Measurements from ENCODE around the gene RASGRF2.

Gene RASGRF2, protein sequence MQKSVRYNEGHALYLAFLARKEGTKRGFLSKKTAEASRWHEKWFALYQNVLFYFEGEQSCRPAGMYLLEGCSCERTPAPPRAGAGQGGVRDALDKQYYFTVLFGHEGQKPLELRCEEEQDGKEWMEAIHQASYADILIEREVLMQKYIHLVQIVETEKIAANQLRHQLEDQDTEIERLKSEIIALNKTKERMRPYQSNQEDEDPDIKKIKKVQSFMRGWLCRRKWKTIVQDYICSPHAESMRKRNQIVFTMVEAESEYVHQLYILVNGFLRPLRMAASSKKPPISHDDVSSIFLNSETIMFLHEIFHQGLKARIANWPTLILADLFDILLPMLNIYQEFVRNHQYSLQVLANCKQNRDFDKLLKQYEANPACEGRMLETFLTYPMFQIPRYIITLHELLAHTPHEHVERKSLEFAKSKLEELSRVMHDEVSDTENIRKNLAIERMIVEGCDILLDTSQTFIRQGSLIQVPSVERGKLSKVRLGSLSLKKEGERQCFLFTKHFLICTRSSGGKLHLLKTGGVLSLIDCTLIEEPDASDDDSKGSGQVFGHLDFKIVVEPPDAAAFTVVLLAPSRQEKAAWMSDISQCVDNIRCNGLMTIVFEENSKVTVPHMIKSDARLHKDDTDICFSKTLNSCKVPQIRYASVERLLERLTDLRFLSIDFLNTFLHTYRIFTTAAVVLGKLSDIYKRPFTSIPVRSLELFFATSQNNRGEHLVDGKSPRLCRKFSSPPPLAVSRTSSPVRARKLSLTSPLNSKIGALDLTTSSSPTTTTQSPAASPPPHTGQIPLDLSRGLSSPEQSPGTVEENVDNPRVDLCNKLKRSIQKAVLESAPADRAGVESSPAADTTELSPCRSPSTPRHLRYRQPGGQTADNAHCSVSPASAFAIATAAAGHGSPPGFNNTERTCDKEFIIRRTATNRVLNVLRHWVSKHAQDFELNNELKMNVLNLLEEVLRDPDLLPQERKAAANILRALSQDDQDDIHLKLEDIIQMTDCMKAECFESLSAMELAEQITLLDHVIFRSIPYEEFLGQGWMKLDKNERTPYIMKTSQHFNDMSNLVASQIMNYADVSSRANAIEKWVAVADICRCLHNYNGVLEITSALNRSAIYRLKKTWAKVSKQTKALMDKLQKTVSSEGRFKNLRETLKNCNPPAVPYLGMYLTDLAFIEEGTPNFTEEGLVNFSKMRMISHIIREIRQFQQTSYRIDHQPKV (N-terminal part only)

DNA sequence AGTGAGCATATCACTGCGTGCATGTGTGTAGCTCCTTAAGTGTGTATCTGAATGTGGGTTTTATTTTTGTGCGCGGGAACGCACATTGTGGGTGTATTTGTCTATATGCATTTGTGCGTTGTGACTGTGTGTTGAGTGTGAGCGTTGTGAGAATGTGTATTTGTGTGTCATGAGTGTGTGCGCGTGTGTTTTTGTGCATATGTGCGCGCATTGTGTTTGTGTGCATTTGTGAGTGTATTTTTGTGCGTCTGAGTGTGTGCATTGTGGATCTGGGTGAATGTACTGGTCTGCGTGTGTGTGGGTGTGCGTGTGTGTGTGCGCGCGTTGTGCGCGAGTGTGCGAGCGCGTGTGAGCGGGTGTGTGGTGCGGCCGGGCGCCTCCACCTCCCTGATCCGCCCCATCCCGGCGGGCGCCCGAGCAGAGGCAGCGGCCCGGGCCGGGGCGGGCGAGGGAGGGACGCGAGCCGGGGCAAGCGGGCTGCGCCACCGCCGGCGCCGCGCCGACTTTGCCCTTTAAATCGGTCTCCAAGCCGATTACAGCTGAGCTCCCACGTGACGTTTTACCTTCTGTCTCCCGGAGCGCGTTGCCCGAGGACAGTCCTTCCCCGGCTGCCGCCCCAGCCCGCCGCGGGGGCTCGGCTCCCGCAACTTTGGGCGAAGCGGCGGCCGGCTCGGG lies at the start of gene RASGRF2:
RASGRF2 (plus strand) TSS at position 596 of the 675 bp plus-strand sequence. CDS start 376 bp downstream, outside the sequence.
- TF ChIP-seq CREB1 (IDR thresholded peaks at IDR 0.05; ENCODE audit: low read depth) (no peak), TAF1 (IDR thresholded peaks at IDR 0.05; ENCODE audit: low read depth) (no peak), EP300 (IDR thresholded peaks at IDR 0.05; ENCODE audit: borderline replicate concordance) (no peak), YY1 (IDR thresholded peaks at IDR 0.05; ENCODE audit: low read depth) (no peak)
- TF ChIP-seq, protein P1, sequence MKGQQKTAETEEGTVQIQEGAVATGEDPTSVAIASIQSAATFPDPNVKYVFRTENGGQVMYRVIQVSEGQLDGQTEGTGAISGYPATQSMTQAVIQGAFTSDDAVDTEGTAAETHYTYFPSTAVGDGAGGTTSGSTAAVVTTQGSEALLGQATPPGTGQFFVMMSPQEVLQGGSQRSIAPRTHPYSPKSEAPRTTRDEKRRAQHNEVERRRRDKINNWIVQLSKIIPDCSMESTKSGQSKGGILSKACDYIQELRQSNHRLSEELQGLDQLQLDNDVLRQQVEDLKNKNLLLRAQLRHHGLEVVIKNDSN (IDR thresholded peaks at IDR 0.05) = peak; percentile 82

DNA sequence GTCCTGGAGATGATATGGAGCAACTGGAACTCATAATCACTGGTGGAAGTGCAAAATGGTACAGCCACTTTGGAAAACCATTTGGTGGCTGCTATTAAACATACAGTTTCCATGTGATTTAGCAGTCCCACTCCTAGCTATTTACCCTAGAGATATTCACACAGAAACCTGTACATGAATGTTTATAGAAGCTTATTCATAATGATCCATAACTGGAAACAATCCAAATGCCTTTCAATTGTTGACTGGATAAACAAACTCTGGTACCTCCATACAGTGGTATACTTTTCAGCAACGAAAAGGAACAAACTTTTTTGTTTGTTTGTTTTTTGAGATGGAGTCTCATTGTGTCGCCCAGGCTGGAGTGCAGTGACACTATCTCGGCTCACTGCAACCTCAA lies 47.7 kb upstream of the RASGRF2 start:
- no peak for TF ChIP-seq NFIC (IDR thresholded peaks at IDR 0.05)
- TF ChIP-seq TCF12 (IDR thresholded peaks at IDR 0.05; ENCODE audit: low read depth) = no peak
- TF ChIP-seq EGR1 (IDR thresholded peaks at IDR 0.05) = no peak
- TF ChIP-seq YY1 (IDR thresholded peaks at IDR 0.05; ENCODE audit: low read depth) = no peak
- TF ChIP-seq, protein P2, sequence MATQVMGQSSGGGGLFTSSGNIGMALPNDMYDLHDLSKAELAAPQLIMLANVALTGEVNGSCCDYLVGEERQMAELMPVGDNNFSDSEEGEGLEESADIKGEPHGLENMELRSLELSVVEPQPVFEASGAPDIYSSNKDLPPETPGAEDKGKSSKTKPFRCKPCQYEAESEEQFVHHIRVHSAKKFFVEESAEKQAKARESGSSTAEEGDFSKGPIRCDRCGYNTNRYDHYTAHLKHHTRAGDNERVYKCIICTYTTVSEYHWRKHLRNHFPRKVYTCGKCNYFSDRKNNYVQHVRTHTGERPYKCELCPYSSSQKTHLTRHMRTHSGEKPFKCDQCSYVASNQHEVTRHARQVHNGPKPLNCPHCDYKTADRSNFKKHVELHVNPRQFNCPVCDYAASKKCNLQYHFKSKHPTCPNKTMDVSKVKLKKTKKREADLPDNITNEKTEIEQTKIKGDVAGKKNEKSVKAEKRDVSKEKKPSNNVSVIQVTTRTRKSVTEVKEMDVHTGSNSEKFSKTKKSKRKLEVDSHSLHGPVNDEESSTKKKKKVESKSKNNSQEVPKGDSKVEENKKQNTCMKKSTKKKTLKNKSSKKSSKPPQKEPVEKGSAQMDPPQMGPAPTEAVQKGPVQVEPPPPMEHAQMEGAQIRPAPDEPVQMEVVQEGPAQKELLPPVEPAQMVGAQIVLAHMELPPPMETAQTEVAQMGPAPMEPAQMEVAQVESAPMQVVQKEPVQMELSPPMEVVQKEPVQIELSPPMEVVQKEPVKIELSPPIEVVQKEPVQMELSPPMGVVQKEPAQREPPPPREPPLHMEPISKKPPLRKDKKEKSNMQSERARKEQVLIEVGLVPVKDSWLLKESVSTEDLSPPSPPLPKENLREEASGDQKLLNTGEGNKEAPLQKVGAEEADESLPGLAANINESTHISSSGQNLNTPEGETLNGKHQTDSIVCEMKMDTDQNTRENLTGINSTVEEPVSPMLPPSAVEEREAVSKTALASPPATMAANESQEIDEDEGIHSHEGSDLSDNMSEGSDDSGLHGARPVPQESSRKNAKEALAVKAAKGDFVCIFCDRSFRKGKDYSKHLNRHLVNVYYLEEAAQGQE (IDR thresholded peaks at IDR 0.05; ENCODE audit: low read depth) = no peak
- no peak for TF ChIP-seq CEBPB (IDR thresholded peaks at IDR 0.05)
- no peak for TF ChIP-seq ZBTB7A (IDR thresholded peaks at IDR 0.05; ENCODE audit: low read depth)
- no peak for TF ChIP-seq RAD21 (IDR thresholded peaks at IDR 0.05; ENCODE audit: low read depth)
- TF ChIP-seq TEAD4 (IDR thresholded peaks at IDR 0.05) = no peak
- TF ChIP-seq, protein P3, sequence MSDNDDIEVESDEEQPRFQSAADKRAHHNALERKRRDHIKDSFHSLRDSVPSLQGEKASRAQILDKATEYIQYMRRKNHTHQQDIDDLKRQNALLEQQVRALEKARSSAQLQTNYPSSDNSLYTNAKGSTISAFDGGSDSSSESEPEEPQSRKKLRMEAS (IDR thresholded peaks at IDR 0.05) = no peak
- TF ChIP-seq EP300 (IDR thresholded peaks at IDR 0.05; ENCODE audit: borderline replicate concordance) = no peak
- TF ChIP-seq, protein P1 (IDR thresholded peaks at IDR 0.05) = no peak
- TF ChIP-seq FOXM1 (IDR thresholded peaks at IDR 0.05; ENCODE audit: borderline replicate concordance, low read depth) = no peak
- TF ChIP-seq CREB1 (IDR thresholded peaks at IDR 0.05; ENCODE audit: low read depth) = no peak
- TF ChIP-seq TAF1 (IDR thresholded peaks at IDR 0.05; ENCODE audit: low read depth) = no peak

DNA sequence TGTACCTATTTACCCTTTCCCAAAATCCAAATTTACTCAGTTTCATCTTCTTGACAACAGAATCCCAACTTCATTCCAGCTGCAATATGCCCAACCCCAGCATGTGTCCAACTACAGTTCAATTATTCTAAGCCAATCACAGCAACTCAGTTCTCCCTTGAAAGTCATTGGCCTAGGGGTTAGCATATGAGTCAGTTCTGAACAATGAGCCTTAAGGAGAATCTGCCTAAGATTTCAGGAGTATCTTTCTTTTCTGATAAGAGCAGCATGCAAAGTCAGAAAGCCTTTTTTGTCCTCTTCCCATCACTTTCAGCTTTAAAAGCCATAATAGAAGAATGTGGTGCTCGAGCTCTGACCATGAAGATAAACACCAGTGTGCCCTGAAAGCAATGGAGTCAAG lies 44.4 kb upstream of the RASGRF2 start:
- TF ChIP-seq TCF12 (IDR thresholded peaks at IDR 0.05; ENCODE audit: low read depth) (no peak), YY1 (IDR thresholded peaks at IDR 0.05; ENCODE audit: low read depth) (no peak), TAF1 (IDR thresholded peaks at IDR 0.05; ENCODE audit: low read depth) (no peak), NFIC (IDR thresholded peaks at IDR 0.05) (no peak), ZBTB7A (IDR thresholded peaks at IDR 0.05; ENCODE audit: low read depth) (no peak), RAD21 (IDR thresholded peaks at IDR 0.05; ENCODE audit: low read depth) (no peak), EP300 (IDR thresholded peaks at IDR 0.05; ENCODE audit: borderline replicate concordance) (no peak), FOXM1 (IDR thresholded peaks at IDR 0.05; ENCODE audit: borderline replicate concordance, low read depth) (no peak), EGR1 (IDR thresholded peaks at IDR 0.05) (no peak), CEBPB (IDR thresholded peaks at IDR 0.05) (no peak), CREB1 (IDR thresholded peaks at IDR 0.05; ENCODE audit: low read depth) (no peak), TEAD4 (IDR thresholded peaks at IDR 0.05) (no peak)
- TF ChIP-seq, protein P3 (IDR thresholded peaks at IDR 0.05) = no peak
- TF ChIP-seq, protein P1 (IDR thresholded peaks at IDR 0.05) = no peak
- TF ChIP-seq, protein P2 (IDR thresholded peaks at IDR 0.05; ENCODE audit: low read depth) = no peak

Measured in Ishikawa (cell line).